Measurements from ENCODE around the gene THAP5.

Gene THAP5

GRCh38 chr7:108603656-108604306, 34.3 kb upstream of the THAP5 start:
- no peak overlapping the region for H3K9ac ChIP-seq (ENCODE audit: low read length)
- no peaks in the 10 kb centered on the region for H3K36me3 ChIP-seq (ENCODE audit: insufficient read depth, low read length)
- H3K9me3 ChIP-seq (ENCODE audit: low read length): no peaks in the 10 kb centered on the region
- H4K20me1 ChIP-seq (ENCODE audit: insufficient read depth, low read length): no peaks in the 10 kb centered on the region
- no peaks in the 10 kb centered on the region for H3K4me1 ChIP-seq (ENCODE audit: insufficient read depth, low read length, severe bottlenecking)
- H3K4me3 ChIP-seq (ENCODE audit: low read depth, low read length, poor library complexity, severe bottlenecking): no peak overlapping the region
- H3K79me2 ChIP-seq (ENCODE audit: insufficient read depth, low read length): no peaks in the 10 kb centered on the region
- no peaks in the 10 kb centered on the region for H3K9me2 ChIP-seq (ENCODE audit: low read depth, low read length)
- H3K27me3 ChIP-seq (ENCODE audit: insufficient read depth, low read length): no peaks in the 10 kb centered on the region; the same call in 1 of the 2 replicates
- no peak overlapping the region for H3K27ac ChIP-seq (ENCODE audit: low read depth, low read length, poor library complexity, severe bottlenecking)
- no peaks in the 10 kb centered on the region for H3F3A ChIP-seq (ENCODE audit: insufficient read depth, low read length)
- TF ChIP-seq CTCF (IDR thresholded peaks at IDR 0.05; ENCODE audit: low read length) (no peak), EZH2 (IDR thresholded peaks at IDR 0.05; ENCODE audit: borderline replicate concordance, low read length) (no peak)
- H3K4me2 ChIP-seq (ENCODE audit: low read length): no peak overlapping the region
- H2AFZ ChIP-seq (ENCODE audit: low read length): no peak overlapping the region

- H2AFZ ChIP-seq (ENCODE audit: low read length): no peak overlapping the region
- TF ChIP-seq EZH2 (IDR thresholded peaks at IDR 0.05; ENCODE audit: borderline replicate concordance, low read length) (no peak), CTCF (IDR thresholded peaks at IDR 0.05; ENCODE audit: low read length) (no peak)
- H3K4me2 ChIP-seq (ENCODE audit: low read length): no peak overlapping the region
- no peaks in the 10 kb centered on the region for H3K9me3 ChIP-seq (ENCODE audit: low read length)
- no peaks in the 10 kb centered on the region for H3K9me2 ChIP-seq (ENCODE audit: low read depth, low read length)
- H3K27me3 ChIP-seq (ENCODE audit: insufficient read depth, low read length): no peaks in the 10 kb centered on the region; the same call in 1 of the 2 replicates
- no peaks in the 10 kb centered on the region for H3F3A ChIP-seq (ENCODE audit: insufficient read depth, low read length)
- H3K27ac ChIP-seq (ENCODE audit: low read depth, low read length, poor library complexity, severe bottlenecking): no peak overlapping the region
- H3K4me3 ChIP-seq (ENCODE audit: low read depth, low read length, poor library complexity, severe bottlenecking): no peak overlapping the region
- no peaks in the 10 kb centered on the region for H3K36me3 ChIP-seq (ENCODE audit: insufficient read depth, low read length)
- H3K9ac ChIP-seq (ENCODE audit: low read length): no peak overlapping the region
- no peaks in the 10 kb centered on the region for H3K4me1 ChIP-seq (ENCODE audit: insufficient read depth, low read length, severe bottlenecking)
- H4K20me1 ChIP-seq (ENCODE audit: insufficient read depth, low read length): no peaks in the 10 kb centered on the region
- no peaks in the 10 kb centered on the region for H3K79me2 ChIP-seq (ENCODE audit: insufficient read depth, low read length)
Measured at GRCh38 chr7:108600399-108600798, 30.9 kb upstream of the THAP5 start.

DNA sequence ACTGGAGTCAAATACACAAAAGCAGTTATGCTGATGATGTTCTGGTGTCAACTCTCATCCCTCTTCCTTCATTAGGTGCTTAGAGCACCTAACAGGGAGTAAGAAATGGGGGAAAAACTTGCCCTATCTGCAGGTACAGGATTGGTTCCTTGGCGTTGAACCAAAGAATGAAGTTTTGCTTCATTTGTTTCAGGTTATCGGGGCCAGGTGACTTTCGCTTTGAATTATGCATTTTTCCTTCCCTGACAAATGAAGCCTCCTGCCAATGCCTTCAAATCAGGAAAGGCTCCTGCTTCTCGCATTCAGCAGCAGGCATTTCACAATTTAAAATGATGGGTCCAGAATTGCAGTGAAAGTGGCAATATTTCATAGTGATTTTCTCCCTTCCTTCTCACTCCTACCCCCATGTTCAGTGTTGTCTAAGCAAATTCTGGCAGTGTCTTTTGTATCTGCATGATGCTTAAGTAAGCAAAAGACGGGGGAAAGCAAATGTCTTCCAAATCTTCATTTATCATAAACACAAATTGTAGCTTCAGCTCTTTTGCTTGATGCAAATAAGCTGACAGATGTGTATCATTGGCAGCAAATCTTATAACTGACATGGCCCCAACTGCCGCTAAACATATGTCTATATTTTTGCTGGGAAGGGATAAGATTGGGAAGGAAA, 29.5 kb upstream of the THAP5 start:
- H3K27ac ChIP-seq (ENCODE audit: low read depth, low read length, poor library complexity, severe bottlenecking): no peak overlapping the region
- H4K20me1 ChIP-seq (ENCODE audit: insufficient read depth, low read length): no peaks in the 10 kb centered on the region
- no peaks in the 10 kb centered on the region; the same call in 1 of the 2 replicates for H3K27me3 ChIP-seq (ENCODE audit: insufficient read depth, low read length)
- H2AFZ ChIP-seq (ENCODE audit: low read length): no peak overlapping the region
- no peak overlapping the region for H3K9ac ChIP-seq (ENCODE audit: low read length)
- H3F3A ChIP-seq (ENCODE audit: insufficient read depth, low read length): no peaks in the 10 kb centered on the region
- H3K9me2 ChIP-seq (ENCODE audit: low read depth, low read length): no peaks in the 10 kb centered on the region
- H3K4me1 ChIP-seq (ENCODE audit: insufficient read depth, low read length, severe bottlenecking): no peaks in the 10 kb centered on the region
- no peak for TF ChIP-seq EZH2 (IDR thresholded peaks at IDR 0.05; ENCODE audit: borderline replicate concordance, low read length)
- no peak for TF ChIP-seq CTCF (IDR thresholded peaks at IDR 0.05; ENCODE audit: low read length)
- H3K4me3 ChIP-seq (ENCODE audit: low read depth, low read length, poor library complexity, severe bottlenecking): no peak overlapping the region
- no peak overlapping the region for H3K4me2 ChIP-seq (ENCODE audit: low read length)
- no peaks in the 10 kb centered on the region for H3K36me3 ChIP-seq (ENCODE audit: insufficient read depth, low read length)
- no peaks in the 10 kb centered on the region for H3K79me2 ChIP-seq (ENCODE audit: insufficient read depth, low read length)
- no peaks in the 10 kb centered on the region for H3K9me3 ChIP-seq (ENCODE audit: low read length)
